Epithelial cell of esophagus (primary cell): ENCODE results near the gene SYNGR3.
A peak's percentile ranks its signal among the peaks of the same experiment; 100 is the strongest.

Experiments
- DNase-seq: peaks from one replicate; pipeline ENCODE4 v3.0.0; 2010; ENCODE audit warnings: low read depth
- H3K4me3 ChIP-seq: 2 replicates; pipeline ENCODE4 v1.5.1; 2011; ENCODE audit warnings: mild to moderate bottlenecking, low read length, control low read depth
- CTCF ChIP-seq: IDR thresholded peaks from 2 replicates; pipeline ENCODE4 v1.5.1; 2011; ENCODE audit warnings: low read depth, mild to moderate bottlenecking, low read length, control low read depth, inconsistent platforms; ENCODE audit not compliant: insufficient read depth; ENCODE audit errors: missing control alignments

Gene SYNGR3

DNA sequence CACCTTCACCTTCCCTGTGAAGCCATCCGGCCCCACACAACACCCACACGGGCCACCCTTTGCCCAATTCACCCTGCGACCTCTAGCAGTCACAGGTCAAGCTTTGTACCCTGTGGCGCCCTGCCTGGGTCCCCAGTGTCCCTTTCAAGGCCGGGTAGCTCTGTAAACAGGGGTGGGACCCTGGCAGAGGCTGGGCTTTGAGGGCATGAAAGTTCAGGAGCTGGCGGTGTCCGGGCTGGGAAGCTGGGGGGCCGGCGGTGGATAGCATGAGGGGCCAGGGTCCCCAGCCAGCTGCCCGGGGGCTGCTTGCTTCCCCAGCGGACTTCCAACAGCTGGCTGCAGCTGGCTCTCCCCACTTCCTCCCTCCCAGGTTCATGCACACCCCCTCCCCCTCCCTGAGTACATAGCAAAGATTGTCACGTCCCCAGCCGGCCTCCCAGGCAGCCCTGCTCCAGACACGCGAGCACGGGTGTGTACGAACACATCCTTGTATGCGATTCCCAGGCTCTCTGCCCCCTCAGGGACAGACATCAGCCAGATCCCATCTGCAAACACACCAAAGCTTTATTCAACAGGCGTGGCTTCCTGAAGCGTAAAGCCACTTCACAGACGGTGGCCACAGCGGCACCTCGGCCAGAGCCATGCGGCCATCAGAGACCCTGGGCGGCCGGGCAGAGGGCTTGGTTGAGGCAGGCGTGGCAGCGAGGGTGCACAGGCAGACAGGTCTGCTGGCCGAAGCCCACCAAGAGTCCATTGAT, 49.7 kb downstream of the SYNGR3 start:
- DNase-seq, result peak; percentile 43
- no peak overlapping the region for H3K4me3 ChIP-seq
- no peak for TF ChIP-seq CTCF

GRCh38 chr16:2040041-2040786, 50.4 kb downstream of the SYNGR3 start:
- no peak for TF ChIP-seq CTCF
- no peak overlapping the region for H3K4me3 ChIP-seq
- no peak for DNase-seq

DNA sequence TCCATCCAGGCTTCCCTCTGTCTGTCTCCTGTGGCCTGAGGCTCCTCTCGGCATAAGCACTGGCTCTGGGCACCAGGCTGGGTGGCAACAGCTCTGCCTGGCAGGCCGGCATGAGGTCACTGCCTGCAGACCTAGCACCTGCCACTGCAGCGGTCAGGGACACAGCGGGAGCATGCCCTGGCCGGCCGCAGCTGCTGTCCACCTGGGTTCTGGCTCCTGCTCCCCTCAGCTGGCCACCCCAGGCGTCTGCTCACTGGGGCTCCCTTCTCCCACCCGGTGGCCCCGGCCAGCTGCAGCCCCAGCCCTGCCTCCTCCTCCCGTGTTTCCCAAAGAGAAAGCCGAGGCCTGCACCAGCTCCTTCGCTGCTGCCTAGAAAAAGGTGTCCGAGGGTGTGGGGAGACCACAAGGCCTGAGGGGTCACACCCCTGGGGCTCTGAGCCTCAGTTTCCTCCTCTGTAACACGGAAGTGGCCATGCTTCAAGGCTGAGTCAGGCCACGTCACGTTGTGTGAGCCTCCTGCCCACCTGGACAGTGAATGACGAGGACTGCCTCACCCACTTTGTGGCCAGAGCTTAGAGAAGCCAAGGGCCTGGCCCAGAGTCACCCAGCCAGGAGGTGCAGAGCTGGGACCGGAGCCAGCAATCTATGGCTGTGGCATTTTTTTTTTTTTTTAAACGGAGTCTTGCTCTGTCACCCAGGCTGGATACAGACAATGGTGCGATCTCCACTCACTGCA, 51.2 kb downstream of the SYNGR3 start:
- no peak overlapping the region for H3K4me3 ChIP-seq
- no peak for TF ChIP-seq CTCF
- peak; percentile 75 for DNase-seq

DNA sequence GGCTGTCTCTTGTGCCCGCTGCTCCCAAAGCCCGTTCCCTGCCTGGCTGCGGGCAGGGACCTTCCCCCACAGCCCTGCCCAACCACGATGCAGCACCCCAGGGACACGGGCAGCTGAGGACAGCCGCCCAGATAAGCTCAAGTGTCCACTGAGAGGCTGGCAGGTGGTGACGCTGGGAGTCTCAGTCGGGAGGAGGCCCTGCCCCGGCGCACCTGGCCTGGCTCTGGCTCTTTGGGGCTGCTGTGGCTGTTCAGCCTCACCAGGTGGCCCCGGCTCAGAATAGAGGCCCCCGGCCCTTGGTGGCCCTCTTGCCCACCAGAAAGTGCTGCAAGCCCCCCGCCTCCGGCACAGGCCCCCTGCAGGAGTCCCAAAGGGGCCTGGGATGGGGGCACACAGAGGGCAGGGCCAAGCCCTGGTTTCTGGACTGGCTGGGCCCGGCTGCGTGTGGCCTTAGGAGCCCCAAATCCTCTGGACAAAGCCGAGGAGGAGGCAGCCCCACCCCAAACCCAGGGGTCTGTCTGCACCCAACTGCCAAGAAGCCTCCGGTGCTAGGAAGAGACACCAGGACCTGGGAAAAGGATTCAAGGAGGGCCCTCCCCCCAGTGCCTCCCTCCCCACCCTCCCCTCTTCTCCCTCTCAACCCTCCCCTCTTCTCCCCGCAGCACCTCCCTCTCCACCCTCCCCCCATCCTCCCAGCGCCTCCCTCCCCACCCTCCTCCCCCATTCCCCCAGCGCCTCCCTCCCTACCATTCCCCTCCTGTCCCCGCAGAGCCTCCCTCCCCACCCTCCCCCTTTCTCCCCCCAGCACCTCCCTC, 52.6 kb downstream of the SYNGR3 start:
- no peak overlapping the region for H3K4me3 ChIP-seq
- no peak for DNase-seq
- TF ChIP-seq CTCF, result no peak

GRCh38 chr16:2042986-2043666, 53.4 kb downstream of the SYNGR3 start:
- no peak for TF ChIP-seq CTCF
- DNase-seq, result peak; percentile 42
- H3K4me3 ChIP-seq, result no peak overlapping the region
